OCI-M2 (cell line): ENCODE measurements around the gene CCL22.
"Not testable (repeated sequence)": the region's sequence is repeated elsewhere in the genome, so short reads cannot be mapped to it uniquely, and the experiment has no call there.

Experiments used
- DNase-seq: peaks from one replicate; lab custom pipeline; 2025; ENCODE audit not compliant: unreplicated experiment; lab: John Stamatoyannopoulos, UW

CCL22 gene, protein sequence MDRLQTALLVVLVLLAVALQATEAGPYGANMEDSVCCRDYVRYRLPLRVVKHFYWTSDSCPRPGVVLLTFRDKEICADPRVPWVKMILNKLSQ

DNA sequence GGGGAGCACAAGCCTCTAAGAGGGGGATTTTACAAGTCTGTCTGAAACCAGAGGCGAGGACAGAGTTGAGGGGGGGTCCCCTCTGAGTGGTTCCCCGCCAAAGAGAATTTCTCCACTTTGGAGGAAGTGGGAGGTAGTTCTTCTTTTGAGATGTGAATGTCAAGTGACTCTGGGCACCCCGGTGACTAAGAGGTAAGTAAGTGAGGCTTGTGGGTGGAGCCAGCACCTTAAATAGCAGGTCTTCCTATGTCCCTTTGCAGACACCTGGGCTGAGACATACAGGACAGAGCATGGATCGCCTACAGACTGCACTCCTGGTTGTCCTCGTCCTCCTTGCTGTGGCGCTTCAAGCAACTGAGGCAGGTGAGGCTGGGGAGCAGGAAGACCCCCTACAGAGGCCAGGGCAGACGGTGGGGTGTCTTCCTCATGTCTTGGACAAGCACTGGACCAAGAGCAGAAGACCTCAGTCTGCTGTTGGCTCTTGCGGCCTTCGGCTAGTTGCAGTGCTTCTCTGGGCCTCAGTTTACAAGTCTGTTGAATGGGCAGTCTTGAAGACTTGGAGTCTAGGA is at the start of gene CCL22:
Gene CCL22 (plus strand): TSS at position 257 of the 569 bp plus-strand sequence. CDS start 34 bp downstream, at position 291.
- DNase-seq, result no peak

DNA sequence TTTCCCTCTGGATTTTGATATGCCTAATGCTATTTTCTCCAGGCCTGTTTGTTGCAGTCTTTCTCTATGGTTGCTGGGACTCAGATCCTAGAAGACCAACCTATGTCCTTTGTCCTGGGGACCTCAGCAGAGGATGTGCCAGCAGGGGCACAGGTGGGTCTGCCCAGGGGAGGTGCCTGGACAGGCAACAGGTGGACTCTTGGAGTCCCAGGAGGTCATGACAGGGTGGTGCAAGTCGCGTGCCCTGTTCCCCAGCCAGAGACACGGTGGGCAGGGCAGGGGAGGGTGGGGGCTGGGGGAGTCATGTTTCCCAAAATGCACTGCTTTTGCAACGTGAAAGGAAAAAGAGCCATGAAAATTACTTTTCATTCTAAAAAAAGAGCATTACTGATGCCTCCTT is 47.8 kb upstream of the CCL22 start:
- DNase-seq, result no peak

DNA sequence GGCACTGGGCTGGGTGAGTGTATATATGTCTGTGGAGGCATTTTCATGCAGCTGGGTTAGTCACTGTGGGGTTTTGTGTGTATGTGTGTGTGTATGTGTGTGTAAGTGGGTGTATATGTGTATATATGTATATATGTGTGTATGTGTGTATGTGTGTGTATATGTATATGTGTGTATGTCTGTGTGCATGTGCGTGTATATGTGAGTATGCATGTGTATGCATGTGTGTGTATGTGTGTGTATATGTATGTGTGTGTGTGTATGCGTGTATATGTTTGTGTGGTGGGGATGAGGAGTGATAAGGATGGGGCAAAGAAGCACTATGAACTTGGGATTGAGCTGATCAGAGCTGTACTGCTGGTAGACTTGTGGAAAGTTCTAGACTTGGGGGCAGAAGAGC is 45.1 kb upstream of the CCL22 start:
- no peak for DNase-seq

DNA sequence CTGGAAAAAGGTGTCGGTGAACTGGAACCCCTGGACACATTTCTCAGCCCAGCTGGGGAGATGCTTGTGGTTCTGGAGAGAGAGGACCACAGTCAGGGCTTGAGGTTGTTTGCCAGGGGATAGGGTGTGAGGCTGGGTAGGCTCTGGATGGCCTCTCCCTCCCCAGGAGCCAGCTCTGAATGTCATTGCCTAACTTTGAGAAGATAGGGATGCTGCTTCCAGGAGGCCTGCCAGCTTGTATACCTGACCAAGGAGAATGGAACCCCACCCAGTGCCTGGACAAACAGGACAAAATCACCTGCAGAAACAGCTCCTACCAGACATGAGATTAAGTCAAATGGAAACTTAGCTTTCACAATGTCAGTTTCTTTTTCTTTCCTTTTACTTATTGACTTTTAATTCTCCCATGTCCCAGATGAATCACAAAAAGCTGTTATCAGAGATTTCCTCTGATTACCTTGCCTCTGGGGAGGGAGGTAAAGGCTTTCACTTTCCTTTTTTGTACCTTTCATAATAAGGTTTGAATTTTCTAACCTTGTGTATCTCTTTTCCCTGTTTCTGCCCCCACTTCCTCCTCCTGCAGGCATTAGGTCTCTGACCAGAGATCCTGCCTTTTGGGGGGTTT is 44.3 kb upstream of the CCL22 start:
- no peak for DNase-seq

DNA sequence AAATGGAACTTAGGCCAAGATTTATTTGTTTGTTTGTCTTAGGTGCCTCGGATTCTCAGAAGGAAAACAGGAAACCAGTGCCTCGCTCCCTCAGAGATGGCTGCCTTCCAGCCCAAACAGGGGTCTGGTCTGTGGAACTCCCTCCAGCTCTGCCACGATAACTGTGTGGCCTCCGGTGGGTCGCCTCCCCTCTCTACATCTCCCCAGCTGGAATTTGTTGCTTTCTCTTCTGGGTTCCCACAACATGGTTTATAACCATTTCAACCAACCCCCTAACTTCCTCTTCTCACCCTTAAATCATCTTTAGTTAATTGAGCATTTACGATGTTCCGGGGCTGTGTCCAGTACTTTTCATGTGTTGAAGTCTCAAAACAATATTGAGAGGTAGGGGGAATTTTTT is 43.2 kb upstream of the CCL22 start:
- no peak for DNase-seq

DNA sequence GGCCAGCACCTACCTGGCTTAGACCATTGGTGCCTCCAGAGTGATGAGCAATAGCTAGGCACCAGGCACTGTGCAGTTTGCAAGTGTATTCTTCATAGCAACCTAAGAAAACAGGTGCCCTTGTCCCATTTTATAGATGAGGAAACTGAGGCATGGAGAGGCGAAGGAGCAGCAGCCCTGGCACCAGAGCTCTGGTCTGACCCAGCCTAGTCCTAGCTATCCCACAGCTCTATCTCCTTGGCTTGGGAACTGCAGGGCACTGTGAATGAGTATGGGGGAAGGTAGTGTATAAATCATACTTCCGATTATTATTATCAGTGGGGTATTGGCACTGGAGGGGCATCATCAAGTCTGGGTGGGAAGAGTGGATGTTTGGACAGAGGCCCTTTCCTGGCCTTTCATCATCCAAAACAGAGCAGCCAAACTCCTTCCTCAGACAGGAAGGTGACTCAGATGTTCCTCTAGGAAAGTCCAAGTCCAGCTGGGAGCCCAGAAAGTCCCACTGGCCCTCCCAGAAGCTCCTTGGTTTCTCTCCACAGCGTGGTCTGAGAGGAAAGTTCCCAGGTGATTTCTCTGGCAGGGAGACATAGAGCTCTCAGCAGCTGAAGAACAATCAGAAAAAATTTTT is 42.1 kb upstream of the CCL22 start:
- no peak for DNase-seq

DNA sequence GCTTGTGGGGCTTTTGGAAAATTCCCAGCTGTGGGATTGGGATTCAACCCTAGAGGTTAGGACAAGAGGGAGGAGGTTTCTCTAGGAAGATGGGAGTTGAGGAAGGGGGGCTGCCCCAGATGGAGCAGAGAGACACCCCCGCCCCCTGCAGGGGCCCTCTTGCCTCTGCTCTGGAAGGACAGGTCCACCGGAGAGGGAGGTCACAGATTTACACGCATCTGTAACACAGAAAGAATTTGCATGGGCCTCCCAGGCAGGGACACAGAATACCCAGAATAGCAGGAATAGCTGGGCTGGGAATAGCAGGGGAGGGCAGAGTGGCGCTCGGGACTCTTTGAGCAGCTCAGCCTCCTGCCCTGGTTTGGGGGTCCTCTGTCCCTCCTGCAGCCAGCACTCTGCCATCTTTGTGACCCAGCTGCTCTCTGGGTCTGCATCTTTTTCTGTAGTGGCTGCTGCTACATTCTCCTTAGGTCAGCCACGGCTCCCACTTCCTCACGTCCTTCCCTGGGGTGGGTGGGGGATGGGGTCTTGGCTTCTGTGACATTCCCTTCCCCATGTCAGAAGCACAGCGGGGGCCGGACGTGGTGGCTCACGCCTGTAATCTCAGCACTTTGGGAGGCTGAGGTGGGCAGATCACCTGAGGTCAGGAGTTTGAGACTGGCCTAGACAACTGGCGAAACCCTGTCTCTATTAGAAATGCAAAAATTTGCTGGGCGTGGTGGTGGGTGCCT is 40.2 kb upstream of the CCL22 start:
- no peak for DNase-seq

DNA sequence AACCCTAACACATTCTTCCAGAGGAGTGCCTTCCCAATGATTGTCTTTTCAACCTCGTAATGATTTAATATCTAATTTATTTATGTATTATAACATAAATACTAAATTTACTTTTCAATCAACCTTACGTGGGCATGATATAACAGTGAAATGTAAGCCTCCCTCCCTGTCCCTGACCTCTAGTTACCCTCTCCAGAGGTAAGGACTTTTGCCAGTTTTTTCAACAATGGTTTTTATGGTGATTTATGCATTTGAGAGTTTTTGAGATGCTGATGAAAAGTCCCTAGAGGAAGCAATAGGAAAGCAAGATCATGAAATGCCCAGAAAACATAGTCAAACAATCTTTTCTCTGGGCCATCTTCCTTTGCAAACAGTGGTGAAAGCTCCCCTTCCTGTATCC is 38.9 kb upstream of the CCL22 start:
- no peak for DNase-seq

DNA sequence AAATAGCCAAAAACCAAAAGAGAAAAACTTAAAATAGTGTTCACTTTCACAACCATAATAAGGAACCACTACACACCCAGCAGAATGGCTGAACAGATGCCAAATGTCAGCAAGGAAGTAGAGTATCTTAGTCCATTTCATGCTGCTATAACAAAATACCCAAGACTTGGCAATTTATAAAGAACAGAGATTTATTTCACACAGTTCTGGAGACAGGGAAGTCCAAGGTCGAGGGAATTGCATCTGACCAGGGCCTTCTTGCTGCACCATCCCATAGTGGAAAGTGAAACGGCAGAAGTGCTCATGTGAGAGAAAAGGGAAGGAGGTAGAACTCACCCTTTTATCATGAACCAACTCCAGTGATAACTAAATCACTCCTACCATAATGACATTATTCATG is 33.8 kb upstream of the CCL22 start:
- DNase-seq, result no peak

DNA sequence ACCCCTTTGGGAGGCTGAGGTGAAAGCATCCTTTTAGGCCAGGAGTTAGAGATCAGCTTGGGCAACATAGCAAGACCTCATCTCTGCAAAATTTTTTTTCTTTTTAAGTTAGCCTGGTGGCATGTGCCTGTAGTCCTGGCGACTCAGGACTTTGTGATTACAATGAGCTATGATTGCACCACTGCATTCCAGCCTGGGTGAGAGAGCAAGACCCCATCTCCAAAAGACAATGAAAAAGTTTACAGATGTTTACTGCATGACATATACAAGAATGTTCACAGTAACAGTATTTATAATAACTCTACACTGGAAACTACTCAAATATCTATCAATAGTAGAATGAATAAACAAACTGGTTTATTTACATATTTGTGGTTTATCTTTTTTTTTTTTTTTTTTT is 33.1 kb upstream of the CCL22 start:
- no peak for DNase-seq

DNA sequence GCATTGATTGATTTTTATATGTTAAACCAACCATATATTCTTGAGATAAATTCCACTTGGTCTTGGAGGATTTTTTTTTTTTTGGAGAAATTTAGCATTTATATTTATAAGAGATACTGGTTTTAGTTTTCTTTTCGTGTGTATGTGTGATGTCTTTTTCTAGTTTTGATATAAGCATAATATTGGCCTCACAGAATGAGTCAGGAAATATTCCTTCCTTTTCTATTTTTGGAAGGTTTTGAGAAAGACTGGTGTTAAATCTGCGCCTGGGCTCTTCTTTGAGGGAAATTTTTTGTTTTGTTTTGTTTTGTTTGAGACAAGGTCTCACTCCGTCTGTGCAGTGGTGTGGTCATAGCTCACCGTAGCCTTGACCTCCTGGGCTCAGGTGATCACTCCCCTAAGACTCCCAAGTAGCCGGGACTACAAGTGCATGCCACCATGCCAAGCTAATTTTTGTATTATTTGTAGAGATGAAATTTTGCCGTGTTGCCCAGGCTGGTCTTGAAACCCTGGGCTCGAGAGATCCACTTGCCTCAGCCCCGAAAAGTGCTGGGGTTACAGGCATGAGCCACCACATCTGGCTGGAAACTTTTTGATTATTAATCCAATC is 28.8 kb upstream of the CCL22 start:
- DNase-seq, result no peak

DNA sequence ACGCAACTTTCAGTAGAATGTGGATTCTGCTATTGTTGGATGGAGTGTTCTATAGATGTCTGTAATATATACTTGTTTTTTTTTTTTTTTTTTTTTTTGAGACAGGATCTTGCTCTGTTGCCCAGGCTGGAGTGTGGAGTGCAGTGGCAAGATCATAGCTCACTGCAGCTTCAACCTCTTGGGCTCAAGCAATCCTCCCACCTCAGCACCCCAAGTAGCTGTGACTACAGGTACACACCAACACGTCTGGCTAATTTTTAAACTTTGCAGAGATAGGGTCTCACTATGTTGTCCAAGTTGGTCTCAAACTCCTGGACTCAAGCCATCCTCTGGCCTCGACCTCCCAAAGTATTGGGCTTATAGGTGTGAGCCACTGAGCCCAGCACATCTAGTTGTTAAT is 27.2 kb upstream of the CCL22 start:
- no peak for DNase-seq

DNA sequence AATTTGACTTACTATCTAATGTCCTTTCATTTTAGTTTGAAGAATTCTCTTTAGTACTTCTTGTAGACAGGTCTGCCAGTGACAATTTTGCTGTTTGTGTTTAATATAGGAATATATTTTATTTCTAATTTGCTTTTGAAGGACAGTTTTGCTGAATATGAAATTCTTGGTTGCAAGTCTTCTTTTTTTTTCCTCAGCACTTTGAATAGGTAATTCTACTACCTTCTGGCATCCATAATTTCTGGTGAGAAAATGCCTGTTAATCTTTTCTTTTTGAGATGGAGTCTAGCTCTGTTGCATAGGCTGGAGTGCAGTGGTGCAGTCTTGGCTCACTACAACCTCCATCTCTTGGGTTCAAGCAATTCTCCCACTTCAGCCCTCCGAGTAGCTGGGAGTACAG is 25.2 kb upstream of the CCL22 start:
- no peak for DNase-seq

DNA sequence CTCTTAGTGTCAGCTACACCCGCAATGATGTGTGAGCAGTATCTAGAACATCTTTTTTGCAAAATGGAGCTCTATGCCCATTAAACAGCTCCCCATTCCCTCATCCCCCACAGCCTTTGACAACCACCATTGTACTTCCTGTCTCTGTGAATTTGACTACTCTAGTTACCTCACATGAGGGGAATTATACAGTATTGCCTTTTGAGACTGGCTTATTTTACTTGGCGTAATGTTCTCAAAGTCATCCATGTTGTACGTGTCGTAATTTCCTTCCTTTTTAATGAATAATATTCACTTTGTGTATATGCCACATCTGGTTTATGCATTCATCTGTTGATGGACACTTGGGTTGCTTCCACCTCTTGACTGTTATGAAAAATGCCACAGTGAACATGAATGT is 23.2 kb upstream of the CCL22 start:
- no peak for DNase-seq

DNA sequence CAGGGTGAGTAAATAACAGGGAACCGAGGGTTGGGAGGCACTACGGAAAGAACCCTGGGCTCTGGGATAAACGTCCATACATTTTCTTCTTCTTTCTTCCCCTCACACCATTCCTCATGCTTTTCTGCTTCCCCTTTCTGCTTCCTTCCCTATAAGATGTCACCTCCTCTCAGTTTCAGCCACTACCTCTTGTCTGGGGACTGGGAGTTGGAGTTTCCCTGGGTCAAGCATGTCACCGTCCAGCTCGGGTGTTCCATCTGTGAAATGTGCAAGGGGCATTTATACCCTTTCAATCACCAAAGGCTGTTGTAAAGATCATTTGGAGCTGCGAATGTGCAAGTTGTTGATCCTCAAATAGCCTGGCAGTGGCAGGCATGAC is 17.5 kb upstream of the CCL22 start:
- DNase-seq, result no peak

DNA sequence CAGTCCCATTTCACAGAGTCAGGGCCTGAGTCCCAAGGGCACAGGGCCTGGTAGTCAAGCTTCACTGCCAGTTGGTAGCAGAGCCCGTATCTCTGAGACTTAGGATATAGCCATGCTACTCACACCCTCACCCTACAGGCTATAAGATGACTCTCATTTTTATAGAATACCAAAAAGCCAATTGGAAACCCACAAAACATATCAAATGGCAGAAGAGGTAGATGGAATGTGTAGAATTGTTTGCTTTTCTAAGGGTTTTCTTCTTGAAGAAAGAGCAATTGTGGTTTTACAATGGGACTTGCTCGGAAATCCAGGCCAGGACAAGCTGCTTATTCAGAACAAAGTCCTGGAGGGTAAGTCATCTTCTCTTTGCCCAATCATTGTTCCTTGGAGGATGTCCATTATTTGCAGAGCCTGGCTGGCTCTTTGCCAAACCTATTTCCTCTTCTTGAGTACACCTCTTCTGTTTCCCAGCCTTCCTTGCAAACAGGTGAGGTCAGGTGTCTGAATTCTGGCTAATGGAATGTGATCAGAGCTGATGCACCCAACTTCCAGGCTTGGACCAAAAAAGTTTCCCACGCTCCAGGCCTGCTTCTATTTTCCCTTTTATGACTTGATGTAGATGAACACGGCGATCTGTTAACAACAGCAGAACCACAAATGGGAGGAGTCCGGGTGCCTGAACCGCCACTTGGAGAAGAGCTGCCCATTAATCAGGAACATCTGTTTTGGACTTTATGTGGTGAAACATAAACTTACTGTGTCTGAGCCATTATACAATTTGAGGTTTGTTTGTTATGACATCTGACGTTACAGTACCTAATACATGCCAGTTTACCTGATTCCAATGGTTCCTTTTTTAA is 16.9 kb upstream of the CCL22 start:
- DNase-seq, result no peak

DNA sequence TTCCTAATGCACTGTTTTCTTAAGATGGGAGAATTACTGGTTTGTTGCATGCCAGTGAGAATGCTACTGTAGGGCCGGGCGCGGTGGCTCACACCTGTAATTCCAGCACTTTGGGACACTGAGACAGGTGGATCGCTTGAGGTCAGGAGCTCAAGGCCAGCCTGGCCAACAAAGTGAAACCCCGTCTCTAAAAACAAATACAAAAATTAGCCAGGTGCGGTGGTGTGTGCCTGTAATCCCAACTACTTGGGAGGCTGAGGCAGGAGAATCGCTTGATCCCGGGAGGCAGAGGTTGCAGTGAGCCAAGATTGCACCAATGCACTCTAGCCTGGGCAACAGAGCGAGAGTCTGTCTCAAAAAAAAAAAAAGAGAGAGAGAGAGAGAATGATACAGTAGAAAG is 16.0 kb upstream of the CCL22 start:
- DNase-seq, result not testable (repeated sequence)

DNA sequence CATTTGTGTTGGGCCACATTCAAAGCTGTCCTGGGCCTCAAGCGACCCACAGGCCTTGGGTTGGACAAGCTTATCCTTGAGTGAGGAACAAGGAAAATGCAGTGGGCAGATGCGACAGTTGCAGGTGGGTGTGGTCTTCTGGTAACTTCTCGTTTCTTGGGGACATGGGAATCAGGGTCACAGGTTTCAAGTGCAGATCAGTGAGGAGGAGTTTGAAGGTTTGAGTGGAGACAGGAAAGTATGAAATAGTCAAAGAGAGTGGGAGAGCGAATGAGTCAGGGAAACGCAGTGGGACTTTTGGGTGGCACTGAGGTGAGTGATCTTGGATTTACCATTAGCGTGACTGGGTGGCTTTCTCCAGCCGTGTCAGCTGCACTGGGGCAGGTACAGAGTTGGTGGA is 15.4 kb upstream of the CCL22 start:
- no peak for DNase-seq

DNA sequence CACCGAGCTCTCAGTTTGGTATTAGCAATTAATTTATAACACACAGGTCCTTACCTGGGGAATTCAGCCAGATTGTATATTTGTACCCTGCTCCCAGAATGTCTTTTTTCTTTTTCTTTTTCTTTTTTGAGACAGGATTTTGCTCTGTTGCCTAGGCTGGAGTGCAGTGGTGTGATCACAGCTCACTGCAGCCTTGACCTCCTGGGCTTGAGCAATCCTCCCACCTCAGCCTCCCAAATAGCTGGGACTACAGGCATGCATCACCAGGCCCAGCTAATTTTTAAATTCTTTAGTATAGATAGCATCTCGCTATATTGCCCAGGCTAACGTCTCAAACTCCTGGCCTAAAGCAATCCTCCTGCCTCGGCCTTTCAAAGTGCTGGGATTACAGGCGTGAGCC is 14.5 kb upstream of the CCL22 start:
- DNase-seq, result not testable (repeated sequence)

DNA sequence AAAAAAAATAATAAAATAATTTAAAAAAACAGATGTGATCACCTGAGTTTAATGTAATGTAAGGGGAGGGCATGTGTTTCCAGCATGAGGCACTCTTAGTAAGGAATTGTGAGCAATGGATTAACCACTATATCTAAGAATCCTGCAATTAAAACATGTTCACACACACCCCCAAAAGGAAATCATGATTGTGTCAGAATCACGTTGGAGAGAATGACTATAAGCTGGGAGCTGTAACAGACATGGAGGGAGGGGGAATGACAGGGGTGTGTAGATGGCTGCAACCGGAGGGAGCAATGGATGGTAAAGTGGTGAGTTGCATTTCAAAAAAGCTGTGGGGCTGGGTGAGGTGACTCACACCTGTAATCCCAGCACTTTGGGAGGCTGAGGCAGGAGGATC is 13.6 kb upstream of the CCL22 start:
- no peak for DNase-seq
